ENCODE data around the gene NBPF4. TPM values are rescaled to one million over a fixed set of nuclear protein-coding genes. Genes with fewer than 3 reads are reported as not detected.
"Not testable (repeated sequence)": the region's sequence is repeated elsewhere in the genome, so short reads cannot be mapped to it uniquely, and the experiment has no call there.

NBPF4 gene
- polyA plus RNA-seq, 1 donor (not counting 4 experiments of a cell fraction or from before 2014, with no cell fraction given) = not detected

DNA sequence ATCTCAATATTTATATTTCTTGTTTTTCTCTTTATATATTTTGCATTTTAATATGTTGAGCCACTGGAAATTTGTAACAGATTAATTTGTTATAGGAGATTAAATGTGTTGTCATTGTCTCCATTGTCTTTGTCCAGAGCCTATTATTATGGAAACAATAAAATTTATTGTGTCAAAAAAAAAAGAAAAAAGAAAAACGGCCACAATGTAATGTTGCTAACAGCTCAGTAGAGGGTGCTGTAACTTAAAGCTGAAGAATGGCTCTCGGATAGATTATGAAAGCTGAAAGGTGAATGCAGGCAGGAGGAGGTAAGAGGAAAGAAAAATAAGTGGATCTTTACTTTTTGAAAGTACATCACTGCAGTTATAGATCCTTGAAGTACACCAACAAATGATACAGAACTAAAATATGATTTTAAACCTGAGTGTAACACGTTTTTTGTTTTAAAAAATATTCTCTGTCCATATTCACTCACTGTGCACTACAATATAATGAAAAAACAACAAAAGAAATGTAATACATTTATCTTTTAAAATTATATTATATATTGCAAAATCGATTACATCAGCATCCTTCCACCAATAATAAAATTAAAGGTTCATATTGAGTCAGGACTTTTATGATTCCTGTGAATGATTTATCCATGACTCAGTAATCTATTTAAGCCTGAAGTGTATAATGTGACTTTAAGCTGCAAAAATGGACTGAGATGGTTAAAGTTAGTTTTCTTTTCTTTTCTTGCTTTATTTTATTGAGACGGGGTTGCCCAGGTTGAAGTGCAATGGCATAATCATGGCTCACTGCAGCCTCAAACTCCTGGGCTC, 29.0 kb downstream of the NBPF4 start:
- H3K4me1 ChIP-seq (ENCODE audit: control insufficient read depth, extremely low read depth, insufficient read depth, low read length); H4K20me1 ChIP-seq (ENCODE audit: control insufficient read depth, extremely low read depth, insufficient read depth, low read length); H2AFZ ChIP-seq (ENCODE audit: control insufficient read depth, low read length); H3K9me3 ChIP-seq (ENCODE audit: control insufficient read depth, low read depth, low read length); dilution Hi-C loops (cut with MboI; ENCODE audit: extremely low pct_ligation_motif_present, low sequenced_read_pairs); H3K4me2 ChIP-seq (ENCODE audit: control insufficient read depth, extremely low read depth, insufficient read depth, low read depth, low read length); H3K79me2 ChIP-seq (ENCODE audit: control insufficient read depth, insufficient read depth, low read length); H3K4me3 ChIP-seq (ENCODE audit: control insufficient read depth in 2 of 3, extremely low read depth in 1 of 3, insufficient read depth in 2 of 3, low read depth in 1 of 3, low read length in 3 of 3); H3K27ac ChIP-seq (ENCODE audit: control insufficient read depth, insufficient read depth, low read length); DNase-seq (ENCODE audit: low read depth, low spot score); H3K36me3 ChIP-seq (ENCODE audit: control insufficient read depth in 2 of 2, extremely low read depth in 1 of 2, insufficient read depth in 2 of 2, low read length in 2 of 2); H3K9me1 ChIP-seq (ENCODE audit: control insufficient read depth, extremely low read depth, insufficient read depth, low read length); H3K27me3 ChIP-seq (ENCODE audit: control insufficient read depth, extremely low read depth, insufficient read depth, low read length); H3K9ac ChIP-seq (ENCODE audit: control insufficient read depth, extremely low read depth, insufficient read depth, low read length): not testable (repeated sequence)
- TF ChIP-seq CTCF (optimal IDR thresholded peaks at IDR 0.05 in 1 of 3, IDR thresholded peaks at IDR 0.05 in 1 of 3, conservative IDR thresholded peaks at IDR 0.05 in 1 of 3; ENCODE audit: extremely low read depth in 1 of 3, insufficient read depth in 2 of 3, low read length in 3 of 3) = peak in 2 of 3 experiments; percentile 21 to 29
- FAIRE-seq = peak; percentile 20

GRCh38 chr1:108211014-108211413, 32.9 kb downstream of the NBPF4 start:
- H3K27me3 ChIP-seq (ENCODE audit: control insufficient read depth, extremely low read depth, insufficient read depth, low read length) = no peaks in the 10 kb centered on the region
- H3K79me2 ChIP-seq (ENCODE audit: control insufficient read depth, insufficient read depth, low read length) = no peaks in the 10 kb centered on the region
- no peaks in the 10 kb centered on the region for H3K9me1 ChIP-seq (ENCODE audit: control insufficient read depth, extremely low read depth, insufficient read depth, low read length)
- no peaks in the 10 kb centered on the region for H4K20me1 ChIP-seq (ENCODE audit: control insufficient read depth, extremely low read depth, insufficient read depth, low read length)
- H3K9me3 ChIP-seq (ENCODE audit: control insufficient read depth, low read depth, low read length) = no peaks in the 10 kb centered on the region
- dilution Hi-C loops (cut with MboI; ENCODE audit: extremely low pct_ligation_motif_present, low sequenced_read_pairs) = no loop called here
- peaks cover 4% of the 10 kb centered on the region for H3K4me1 ChIP-seq (ENCODE audit: control insufficient read depth, extremely low read depth, insufficient read depth, low read length)
- TF ChIP-seq EZH2 (IDR thresholded peaks at IDR 0.05; ENCODE audit: low read length) (no peak), CTCF (optimal IDR thresholded peaks at IDR 0.05 in 1 of 3, IDR thresholded peaks at IDR 0.05 in 1 of 3, conservative IDR thresholded peaks at IDR 0.05 in 1 of 3; ENCODE audit: extremely low read depth in 1 of 3, insufficient read depth in 2 of 3, low read length in 3 of 3) (no peak)
- FAIRE-seq (no peak), DNase-seq (ENCODE audit: low read depth, low spot score) (no peak)
- H3K4me2 ChIP-seq (ENCODE audit: control insufficient read depth, extremely low read depth, insufficient read depth, low read depth, low read length) = no peak overlapping the region
- H3K9ac ChIP-seq (ENCODE audit: control insufficient read depth, extremely low read depth, insufficient read depth, low read length) = no peak overlapping the region
- H3K36me3 ChIP-seq (ENCODE audit: control insufficient read depth in 2 of 2, extremely low read depth in 1 of 2, insufficient read depth in 2 of 2, low read length in 2 of 2) = no peaks in the 10 kb centered on the region
- no peak overlapping the region for H3K4me3 ChIP-seq (ENCODE audit: control insufficient read depth in 2 of 3, extremely low read depth in 1 of 3, insufficient read depth in 2 of 3, low read depth in 1 of 3, low read length in 3 of 3)
- no peak overlapping the region for H2AFZ ChIP-seq (ENCODE audit: control insufficient read depth, low read length)
- H3K27ac ChIP-seq (ENCODE audit: control insufficient read depth, insufficient read depth, low read length) = no peak overlapping the region

All from keratinocyte (primary cell).